Sigmoid colon (tissue), 4 donors: ENCODE data around the gene SESN1.

Experiments
- CTCF ChIP-seq, 4 experiments: fragments of 450-650 bp in 3 of 4; fragments of 200-600 bp in 1 of 4; IDR thresholded peaks; one replicate each; pipeline ENCODE4 v1.5.1; 2016 to 2019; ENCODE audit warnings: antibody characterized with exemption in 4 of 4, mild to moderate bottlenecking in 3 of 4, moderate library complexity in 2 of 4
- POLR2A ChIP-seq, 2 donors: fragments of 450-650 bp; IDR thresholded peaks; one replicate each; pipeline ENCODE4 v1.6.1; 2016; ENCODE audit warnings: antibody characterized with exemption in 2 of 2, mild to moderate bottlenecking in 2 of 2, moderate library complexity in 2 of 2
- POLR2AphosphoS5 ChIP-seq, 4 donors: sonication (generic); formaldehyde crosslinking; IDR thresholded peaks; one replicate each; pipeline ENCODE4 v1.6.1; 2017; ENCODE audit warnings: antibody characterized with exemption in 4 of 4

- TF ChIP-seq CTCF (IDR thresholded peaks at IDR 0.05) (no peak), POLR2AphosphoS5 (IDR thresholded peaks at IDR 0.05) (no peak), POLR2A (IDR thresholded peaks at IDR 0.05) (no peak)
Observed at GRCh38 chr6:108966251-108966650, 128.4 kb downstream of the SESN1 start.
